Prostate gland (tissue), 2 donors: Measurements from ENCODE around the gene SLC49A3. TPM values are rescaled to one million over a fixed set of nuclear protein-coding genes. Genes with fewer than 3 reads are reported as not detected.
A peak's percentile ranks its signal among the peaks of the same experiment; 100 is the strongest.

Source experiments
- DNase-seq: peaks from one replicate; pipeline ENCODE4 v3.0.0-alpha.2; 2019; ENCODE audit warnings: low spot score
- H3K27ac ChIP-seq, 2 donors: fragments of 200-600 bp; sonication (generic); 2 replicates each; pipeline ENCODE4 v1.5.1; 2017 to 2019
- H3K27me3 ChIP-seq: fragments of 200-600 bp; sonication (generic); replicated peaks from 2 replicates; pipeline ENCODE4 v1.5.1; 2019; ENCODE audit not compliant: insufficient read depth
- H3K36me3 ChIP-seq, 2 donors: fragments of 200-600 bp; sonication (generic); 1 replicate in 1 of 2; 2 replicates in 1 of 2; pipeline versions ENCODE4 v1.5.1 to v1.8.1; 2017 to 2019
- H3K4me1 ChIP-seq: fragments of 200-600 bp; sonication (generic); replicated peaks from 2 replicates; pipeline ENCODE4 v1.5.1; 2019
- H3K4me3 ChIP-seq, 2 donors: fragments of 200-600 bp; sonication (generic); 2 replicates each; pipeline ENCODE4 v1.5.1; 2017 to 2019
- H3K9me3 ChIP-seq: fragments of 200-600 bp; sonication (generic); 2 replicates; pipeline ENCODE4 v1.5.1; 2017
- CTCF ChIP-seq, 4 experiments: fragments of 200-600 bp in 2 of 4; fragments of 450-650 bp in 2 of 4; sonication (generic) in 2 of 4; IDR thresholded peaks; 1 replicate in 3 of 4; 2 replicates in 1 of 4; pipeline ENCODE4 v1.5.1; 2016 to 2019; ENCODE audit warnings: antibody characterized with exemption in 4 of 4, mild to moderate bottlenecking in 2 of 4, moderate library complexity in 2 of 4
- POLR2A ChIP-seq: fragments of 450-650 bp; IDR thresholded peaks from one replicate; pipeline ENCODE4 v1.6.1; 2016; ENCODE audit warnings: antibody characterized with exemption, mild to moderate bottlenecking
- POLR2AphosphoS5 ChIP-seq: sonication (generic); formaldehyde crosslinking; IDR thresholded peaks from one replicate; pipeline ENCODE4 v1.6.1; 2017; ENCODE audit warnings: antibody characterized with exemption
- WGBS: methylation state at CpG from one replicate; pipeline ENCODE4 v1.1.5; 2018; 5-methylcytosine and 5-hydroxymethylcytosine counted together
- intact Hi-C: fragments of 100-400 bp; cut with DNase I; formaldehyde crosslinking; loops from one replicate; pipeline ENCODE4 v1.14.2; 2022
- total RNA-seq, 2 donors: library from RNA; depleted of rRNA; stranded (reverse); fragments of >200 nt; gene quantifications; one replicate each; pipeline ENCODE4 v1.1.0, GENCODE V29; 2016

The SLC49A3 gene
- total RNA-seq, 2 donors from 2014 or later = 2.6 to 11.0 TPM

- peak; percentile 95 for DNase-seq
- Histone ChIP-seq H3K27ac (peak within 1 kb of the TSS; percentile 82 to 83), H3K36me3 (no peaks in the 10 kb centered on the region), H3K9me3 (no peaks in the 10 kb centered on the region), H3K27me3 (no peaks in the 10 kb centered on the region), H3K4me3 (peak within 1 kb of the TSS; percentile 90 to 99), H3K4me1 (peaks cover 10% of the 10 kb centered on the region)
- TF ChIP-seq CTCF (IDR thresholded peaks at IDR 0.05) = peak in 1 of 4 experiments; percentile 11
- TF ChIP-seq POLR2A = peak; percentile 75
- peak; percentile 74 for TF ChIP-seq POLR2AphosphoS5
- intact Hi-C loops = no loop called here
- 3% methylated on average over 72 of the region's 82 CpGs for WGBS
Measured at GRCh38 chr4:705278-706082, 16.5 kb upstream of the SLC49A3 start, which contains the start of gene PCGF3. TSS of gene PCGF3 (plus strand) at chr4:705832. CDS start at chr4:733681, 27,849 bp downstream.

DNA sequence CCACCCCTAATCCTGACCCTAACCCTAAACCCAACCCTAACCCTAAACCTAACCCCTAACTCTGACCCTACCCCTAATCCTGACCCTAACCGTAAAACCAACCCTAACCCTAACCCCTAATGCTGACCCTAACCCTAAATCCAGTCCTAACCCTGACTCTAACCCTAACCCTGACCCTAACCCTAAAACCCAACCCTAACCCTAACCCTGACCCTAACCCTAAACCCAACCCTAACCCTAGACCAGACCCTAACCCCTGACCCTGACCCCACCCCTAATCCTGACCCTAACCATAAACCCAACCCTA is 16.0 kb upstream of the SLC49A3 start:
- H3K36me3 ChIP-seq = no peaks in the 10 kb centered on the region
- 76% methylated on average over 1 of the region's 1 CpG for WGBS
- TF ChIP-seq POLR2A (no peak), CTCF (IDR thresholded peaks at IDR 0.05) (no peak), POLR2AphosphoS5 (no peak)
- no peak overlapping the region for H3K27ac ChIP-seq
- intact Hi-C loops = no loop called here
- peaks cover 10% of the 10 kb centered on the region for H3K4me1 ChIP-seq
- H3K4me3 ChIP-seq = peak overlapping the region; percentile 90 to 99
- H3K27me3 ChIP-seq = no peaks in the 10 kb centered on the region
- H3K9me3 ChIP-seq = no peaks in the 10 kb centered on the region
- no peak for DNase-seq

- no peak for DNase-seq
- no peaks in the 10 kb centered on the region for H3K9me3 ChIP-seq
- TF ChIP-seq POLR2AphosphoS5 (no peak), POLR2A (no peak), CTCF (IDR thresholded peaks at IDR 0.05) (no peak)
- no peak overlapping the region for H3K27ac ChIP-seq
- H3K36me3 ChIP-seq = no peaks in the 10 kb centered on the region
- H3K27me3 ChIP-seq = no peaks in the 10 kb centered on the region
- H3K4me3 ChIP-seq = no peak overlapping the region
- intact Hi-C loops = no loop called here
- WGBS = 93% methylated on average over 36 of the region's 46 CpGs
- H3K4me1 ChIP-seq = peaks cover 10% of the 10 kb centered on the region
Measured at GRCh38 chr4:704198-704891, 15.4 kb upstream of the SLC49A3 start.

GRCh38 chr4:703336-704197 is 14.6 kb upstream of the SLC49A3 start:
- intact Hi-C loops = no loop called here
- no peak overlapping the region for H3K27ac ChIP-seq
- H3K4me3 ChIP-seq = no peak overlapping the region
- no peaks in the 10 kb centered on the region for H3K36me3 ChIP-seq
- no peak for DNase-seq
- no peaks in the 10 kb centered on the region for H3K9me3 ChIP-seq
- peaks cover 8% of the 10 kb centered on the region for H3K4me1 ChIP-seq
- TF ChIP-seq POLR2AphosphoS5 (no peak), CTCF (IDR thresholded peaks at IDR 0.05) (no peak), POLR2A (no peak)
- 86% methylated on average over 10 of the region's 10 CpGs for WGBS
- no peaks in the 10 kb centered on the region for H3K27me3 ChIP-seq
